DMS79 treated with DMSO at 0.1 percent for 48 hours (cell line): ENCODE data around the gene ZBTB7B.
A peak's percentile ranks its signal among the peaks of the same experiment; 100 is the strongest.
"Not testable (repeated sequence)": the region's sequence is repeated elsewhere in the genome, so short reads cannot be mapped to it uniquely, and the experiment has no call there.

Source experiments
- DNase-seq: peaks from one replicate; lab custom pipeline; 2025; lab: John Stamatoyannopoulos, UW

The ZBTB7B gene

GRCh38 chr1:154988058-154988954 lies 14.3 kb upstream of the ZBTB7B start:
- DNase-seq = no peak

- DNase-seq = no peak
These were observed 13.3 kb upstream of the ZBTB7B start for GRCh38 chr1:154989195-154989860.

DNA sequence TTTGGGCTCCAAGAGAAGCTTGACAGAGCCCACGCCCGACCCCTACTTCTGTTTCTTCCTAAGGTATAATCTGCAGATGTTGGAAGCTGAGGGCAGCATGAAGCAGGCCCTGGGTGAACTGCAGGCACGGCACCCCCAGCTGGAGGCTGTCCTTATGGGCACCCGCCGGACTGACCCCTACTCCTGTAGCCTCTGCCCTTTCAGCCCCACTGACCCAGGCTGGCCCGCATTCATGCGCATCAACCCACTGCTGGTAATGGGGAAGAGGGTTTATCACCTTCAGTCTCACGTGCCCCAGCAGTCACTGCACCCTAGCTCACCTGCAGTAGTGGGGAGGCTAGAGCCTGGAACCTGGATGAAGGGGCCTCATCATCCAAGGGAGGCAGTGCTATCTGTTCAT lies 12.3 kb upstream of the ZBTB7B start:
- DNase-seq = no peak

DNA sequence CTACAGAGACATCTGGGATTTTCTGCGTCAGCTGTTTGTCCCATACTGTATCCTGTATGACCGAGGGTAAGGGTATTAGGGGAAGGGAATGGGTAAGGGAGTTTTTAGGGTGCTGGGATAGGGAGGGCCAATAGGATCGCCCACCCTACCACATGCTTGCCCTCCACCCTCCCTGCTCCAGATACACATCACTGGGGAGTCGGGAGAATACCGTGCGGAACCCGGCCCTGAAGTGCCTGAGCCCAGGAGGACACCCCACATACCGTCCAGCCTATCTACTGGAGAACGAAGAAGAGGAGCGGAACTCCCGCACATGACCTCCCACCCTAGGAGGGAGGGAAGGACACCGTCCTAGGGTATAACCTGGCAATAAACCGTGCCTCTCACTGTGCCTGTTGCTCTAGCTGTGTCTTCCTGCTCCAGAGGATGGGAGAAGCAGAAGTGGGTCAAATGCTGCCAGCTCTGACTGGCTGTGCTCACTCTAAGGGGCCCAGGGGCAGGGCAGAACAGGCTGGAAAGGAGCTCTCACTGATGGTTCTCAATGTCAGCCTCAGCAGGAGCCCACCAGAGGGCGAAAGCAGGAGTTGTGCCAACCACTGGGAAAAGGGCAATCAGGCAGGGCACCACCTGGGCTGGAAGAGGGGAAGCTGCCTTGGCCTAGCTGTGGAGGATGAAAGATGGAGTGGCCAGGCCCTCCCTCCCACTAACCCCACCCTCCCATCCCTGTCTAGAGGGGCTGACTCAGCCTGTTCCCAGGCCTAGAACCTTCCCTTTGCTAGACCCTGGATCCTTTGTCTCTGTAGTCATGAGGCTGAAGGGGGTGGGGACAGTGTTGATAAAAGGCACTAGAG lies 9.7 kb upstream of the ZBTB7B start:
- DNase-seq = no peak

- DNase-seq = no peak
These were observed 8.9 kb upstream of the ZBTB7B start, which contains the start of gene LENEP for GRCh38 chr1:154993572-154994268. Gene LENEP (plus strand): TSS chr1:154993586. CDS start chr1:154993608, 22 bp downstream.

- no peak for DNase-seq
These were observed 8.4 kb upstream of the ZBTB7B start for GRCh38 chr1:154994269-154994587.

- DNase-seq = no peak
These were observed 8.0 kb upstream of the ZBTB7B start for GRCh38 chr1:154994591-154994990.

- not testable (repeated sequence) for DNase-seq
These were observed 7.2 kb upstream of the ZBTB7B start for GRCh38 chr1:154995301-154995983.

- DNase-seq = no peak
These were observed 5.5 kb upstream of the ZBTB7B start for GRCh38 chr1:154996966-154997701.

DNA sequence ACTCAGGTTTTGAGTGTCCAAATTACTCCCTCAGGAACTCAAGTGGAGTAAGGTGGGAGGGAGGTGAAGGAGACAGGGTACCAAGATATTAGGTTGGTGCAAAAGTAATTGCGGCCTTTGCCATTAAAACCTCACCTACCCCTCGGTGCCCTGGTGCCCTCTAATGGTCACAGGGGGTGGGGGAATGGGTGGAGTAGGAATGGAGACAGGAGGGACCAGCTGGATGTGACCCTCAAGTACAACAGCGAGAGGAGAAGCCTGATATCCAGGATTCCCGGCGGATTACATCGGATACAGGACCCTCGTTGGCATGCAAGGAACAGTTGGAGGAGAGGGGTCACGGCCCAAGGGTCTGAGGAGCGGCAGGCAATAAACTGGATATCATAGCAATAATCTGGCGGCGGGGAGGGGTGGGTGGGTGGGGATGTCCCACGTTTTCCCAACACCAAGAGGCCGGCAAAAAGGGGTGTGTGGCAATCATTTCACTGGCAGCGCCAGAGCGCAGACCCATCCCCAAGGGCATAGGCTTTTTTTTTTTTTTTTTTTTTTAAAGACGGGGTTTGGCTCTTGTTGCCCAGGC lies 4.3 kb upstream of the ZBTB7B start:
- DNase-seq = no peak

- peak; percentile 52 for DNase-seq
These were observed 3.6 kb upstream of the ZBTB7B start for GRCh38 chr1:154998818-154999570.

GRCh38 chr1:154999571-155000410 lies 2.8 kb upstream of the ZBTB7B start:
- peak; percentile 65 for DNase-seq

DNA sequence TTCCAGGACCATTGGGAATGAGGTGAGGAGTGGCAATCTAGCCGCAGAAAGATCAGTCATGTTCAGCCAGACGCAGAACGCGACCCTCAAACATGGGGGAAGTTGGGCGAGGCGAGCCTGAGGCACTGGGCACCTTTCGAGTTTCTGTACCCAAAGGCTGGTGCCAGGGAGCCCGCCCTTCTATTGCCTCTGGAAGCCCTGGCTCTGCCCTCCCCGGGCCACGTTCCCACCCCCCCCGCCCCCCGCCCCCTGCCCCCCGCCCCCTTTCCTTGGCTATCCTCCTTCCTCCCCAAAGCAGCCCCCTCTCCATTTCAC lies 2.2 kb upstream of the ZBTB7B start:
- DNase-seq = no peak

DNA sequence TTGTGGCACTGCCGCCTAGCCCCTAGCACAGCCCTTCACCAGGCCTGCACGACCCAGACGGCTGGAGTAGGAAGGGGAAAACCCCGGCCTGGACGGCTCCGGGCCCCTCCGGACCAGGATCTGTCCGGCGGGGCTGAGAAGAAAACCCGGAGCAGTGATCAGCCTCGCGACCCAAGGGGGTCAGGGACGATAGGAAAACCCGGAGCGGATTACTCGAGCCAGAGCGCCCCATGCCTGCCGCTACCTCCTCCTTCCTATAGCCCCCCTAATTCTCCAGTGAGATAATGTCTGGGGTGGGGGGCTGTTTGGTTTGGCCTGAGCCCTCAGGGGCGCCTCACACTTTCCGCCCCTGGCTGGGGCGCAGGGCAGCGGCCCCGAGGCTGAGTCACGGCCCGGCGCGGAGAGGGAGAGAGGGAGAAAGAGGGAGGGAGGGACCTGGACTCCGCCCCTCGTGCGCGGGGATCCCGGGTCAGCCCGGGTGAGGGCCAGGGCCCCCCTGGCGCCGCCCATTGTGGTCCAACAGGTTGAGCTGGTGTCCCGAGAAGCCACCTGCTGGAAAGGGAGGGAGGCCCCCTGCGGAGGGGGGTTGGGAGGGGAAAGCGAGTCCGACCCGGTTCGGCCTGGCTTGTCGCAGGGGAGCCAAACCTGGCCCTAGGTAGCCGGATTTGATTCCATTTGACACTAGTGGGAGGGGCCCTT lies 1.7 kb upstream of the ZBTB7B start:
- peak; percentile 87 for DNase-seq

- DNase-seq = no peak
These were observed 1.3 kb upstream of the ZBTB7B start for GRCh38 chr1:155001425-155001674.

- peak; percentile 97 for DNase-seq
These were observed 733 bp upstream of the ZBTB7B start for GRCh38 chr1:155001675-155002463.

GRCh38 chr1:155003227-155003765 lies 694 bp downstream of the ZBTB7B start:
- peak; percentile 20 for DNase-seq
